ENCODE data around the gene INKA1. TPM values are rescaled to one million over a fixed set of nuclear protein-coding genes. Genes with fewer than 3 reads are reported as not detected.
"Not testable (repeated sequence)": the region's sequence is repeated elsewhere in the genome, so short reads cannot be mapped to it uniquely, and the experiment has no call there.

Gene INKA1
- total RNA-seq, 4 donors from 2014 or later, result 30.4 to 56.1 (median 37.9) TPM

- TF ChIP-seq CTCF (IDR thresholded peaks at IDR 0.05) (no peak), POLR2A (IDR thresholded peaks at IDR 0.05) (no peak)
- H3K4me3 ChIP-seq (ENCODE audit: low read depth, poor library complexity, severe bottlenecking), result no peak overlapping the region
- WGBS, 2 donors, result 40 to 61% methylated on average over 2 of the region's 2 CpGs
- intact Hi-C loops (cut with DNase I; ENCODE audit: low total_unique reads), result no loop called here
- no peak for DNase-seq (ENCODE audit: low spot score in 2 of 2)
Observed at GRCh38 chr3:49806850-49807249, 3.8 kb downstream of the INKA1 start.

GRCh38 chr3:49807431-49808114 is 4.5 kb downstream of the INKA1 start:
- H3K4me3 ChIP-seq (ENCODE audit: low read depth, poor library complexity, severe bottlenecking), result no peak overlapping the region
- no peak for TF ChIP-seq CTCF (IDR thresholded peaks at IDR 0.05)
- TF ChIP-seq POLR2A (IDR thresholded peaks at IDR 0.05), result no peak
- no peak for DNase-seq (ENCODE audit: low spot score in 2 of 2)
- intact Hi-C loops (cut with DNase I; ENCODE audit: low total_unique reads), result no loop called here
- WGBS, 2 donors, result 35 to 60% methylated on average over 7 to 13 of the region's 13 CpGs

- WGBS, 2 donors, result 29 to 64% methylated on average over 5 to 8 of the region's 9 CpGs
- intact Hi-C loops (cut with DNase I; ENCODE audit: low total_unique reads), result no loop called here
- DNase-seq (ENCODE audit: low spot score in 2 of 2), result no peak
- TF ChIP-seq CTCF (IDR thresholded peaks at IDR 0.05) (no peak), POLR2A (IDR thresholded peaks at IDR 0.05) (no peak)
- H3K4me3 ChIP-seq (ENCODE audit: low read depth, poor library complexity, severe bottlenecking), result no peak overlapping the region
Observed at GRCh38 chr3:49812916-49813496, 9.9 kb downstream of the INKA1 start.

GRCh38 chr3:49813497-49814174 is 10.6 kb downstream of the INKA1 start, which contains the start of gene UBA7:
UBA7 (minus strand) TSS chr3:49813953; CDS start chr3:49813787, 166 bp downstream.
- DNase-seq (ENCODE audit: low spot score in 2 of 2), result peak in 1 of 2 donors; percentile 28
- 7 to 14% methylated on average over 8 to 9 of the region's 9 CpGs for WGBS, 2 donors
- intact Hi-C loops (cut with DNase I; ENCODE audit: low total_unique reads), result no loop called here

GRCh38 chr3:49823131-49823530 is 20.1 kb downstream of the INKA1 start:
- 93 to 94% methylated on average over 3 of the region's 3 CpGs for WGBS, 2 donors
- DNase-seq (ENCODE audit: low spot score in 2 of 2); H3K4me3 ChIP-seq (ENCODE audit: low read depth, poor library complexity, severe bottlenecking); intact Hi-C loops (cut with DNase I; ENCODE audit: low total_unique reads): not testable (repeated sequence)

More at GRCh38 chr3:49813497-49814174, 10.6 kb downstream of the INKA1 start, which contains the start of gene UBA7:
- no peak for TF ChIP-seq CTCF (IDR thresholded peaks at IDR 0.05)
- TF ChIP-seq POLR2A (IDR thresholded peaks at IDR 0.05), result no peak
- H3K4me3 ChIP-seq (ENCODE audit: low read depth, poor library complexity, severe bottlenecking), result no peak within 1 kb of the TSS

- H3K4me3 ChIP-seq (ENCODE audit: low read depth, poor library complexity, severe bottlenecking), result no peak overlapping the region
- DNase-seq (ENCODE audit: low spot score in 2 of 2), result no peak
- no peak for TF ChIP-seq CTCF (IDR thresholded peaks at IDR 0.05)
- TF ChIP-seq POLR2A (IDR thresholded peaks at IDR 0.05), result no peak
- intact Hi-C loops (cut with DNase I; ENCODE audit: low total_unique reads), result no loop called here
- 89 to 91% methylated on average over 6 of the region's 6 CpGs for WGBS, 2 donors
Observed at GRCh38 chr3:49826016-49826415, 23.0 kb downstream of the INKA1 start.

Measured in lower leg skin (tissue), 4 donors.